Nephron progenitor cell (in vitro differentiated cells): Measurements from ENCODE around the gene MRPS6.
A peak's percentile ranks its signal among the peaks of the same experiment; 100 is the strongest.

ENCODE experiments used
- DNase-seq: peaks from one replicate; pipeline ENCODE4 v3.0.0; 2021
- H3K27ac Mint-ChIP-seq: 2 replicates; pipeline ENCODE4 v1.8.0; 2021; ENCODE audit warnings: mild to moderate bottlenecking, moderate library complexity, mixed read lengths
- H3K27me3 Mint-ChIP-seq: 2 replicates; pipeline ENCODE4 v1.8.0; 2021; ENCODE audit warnings: mild to moderate bottlenecking, low read depth, mixed read lengths; ENCODE audit not compliant: poor library complexity
- H3K36me3 Mint-ChIP-seq: 2 replicates; pipeline ENCODE4 v1.8.0; 2021; ENCODE audit warnings: low read depth, mixed read lengths
- H3K4me1 Mint-ChIP-seq: 2 replicates; pipeline ENCODE4 v1.8.0; 2021; ENCODE audit warnings: mixed read lengths
- H3K4me3 Mint-ChIP-seq: 2 replicates; pipeline ENCODE4 v1.8.0; 2021; ENCODE audit warnings: mild to moderate bottlenecking, moderate library complexity, mixed read lengths
- H3K9me3 Mint-ChIP-seq: 2 replicates; pipeline ENCODE4 v1.8.0; 2021; ENCODE audit warnings: mild to moderate bottlenecking, moderate library complexity, mixed read lengths
- TF ChIP-seq, protein P1 (sequence below): fragments of 200-600 bp; sonication (generic); IDR thresholded peaks from 2 replicates; pipeline ENCODE4 v1.5.0; 2021; ENCODE audit warnings: antibody characterized with exemption

MRPS6 gene

DNA sequence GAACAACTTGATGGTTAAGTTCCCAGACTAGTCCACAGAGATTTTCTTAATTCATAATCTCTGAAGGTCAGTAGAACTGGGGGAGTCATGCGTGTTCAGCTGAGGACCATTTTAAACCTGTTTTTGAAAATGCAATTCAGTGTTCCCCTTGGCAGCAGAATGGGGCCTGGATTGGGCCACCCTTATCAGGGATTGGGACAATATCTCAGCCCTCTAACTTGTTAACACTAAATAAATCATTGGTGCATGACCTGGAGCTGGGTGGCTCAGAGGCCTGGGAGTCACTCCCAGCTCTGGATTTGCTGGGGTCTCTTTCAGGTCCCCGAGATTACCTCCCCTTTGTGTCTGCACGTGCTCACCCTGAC is 55.3 kb downstream of the MRPS6 start:
- Mint-ChIP-seq H3K4me3 (peak overlapping the region; percentile 31), H3K9me3 (peaks cover 14% of the 10 kb centered on the region), H3K27ac (peak overlapping the region; percentile 99), H3K36me3 (peaks cover 66% of the 10 kb centered on the region), H3K27me3 (peaks cover 2% of the 10 kb centered on the region), H3K4me1 (peaks cover 63% of the 10 kb centered on the region)
- no peak for DNase-seq
- TF ChIP-seq, protein P1, sequence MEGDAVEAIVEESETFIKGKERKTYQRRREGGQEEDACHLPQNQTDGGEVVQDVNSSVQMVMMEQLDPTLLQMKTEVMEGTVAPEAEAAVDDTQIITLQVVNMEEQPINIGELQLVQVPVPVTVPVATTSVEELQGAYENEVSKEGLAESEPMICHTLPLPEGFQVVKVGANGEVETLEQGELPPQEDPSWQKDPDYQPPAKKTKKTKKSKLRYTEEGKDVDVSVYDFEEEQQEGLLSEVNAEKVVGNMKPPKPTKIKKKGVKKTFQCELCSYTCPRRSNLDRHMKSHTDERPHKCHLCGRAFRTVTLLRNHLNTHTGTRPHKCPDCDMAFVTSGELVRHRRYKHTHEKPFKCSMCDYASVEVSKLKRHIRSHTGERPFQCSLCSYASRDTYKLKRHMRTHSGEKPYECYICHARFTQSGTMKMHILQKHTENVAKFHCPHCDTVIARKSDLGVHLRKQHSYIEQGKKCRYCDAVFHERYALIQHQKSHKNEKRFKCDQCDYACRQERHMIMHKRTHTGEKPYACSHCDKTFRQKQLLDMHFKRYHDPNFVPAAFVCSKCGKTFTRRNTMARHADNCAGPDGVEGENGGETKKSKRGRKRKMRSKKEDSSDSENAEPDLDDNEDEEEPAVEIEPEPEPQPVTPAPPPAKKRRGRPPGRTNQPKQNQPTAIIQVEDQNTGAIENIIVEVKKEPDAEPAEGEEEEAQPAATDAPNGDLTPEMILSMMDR, result no peak

DNA sequence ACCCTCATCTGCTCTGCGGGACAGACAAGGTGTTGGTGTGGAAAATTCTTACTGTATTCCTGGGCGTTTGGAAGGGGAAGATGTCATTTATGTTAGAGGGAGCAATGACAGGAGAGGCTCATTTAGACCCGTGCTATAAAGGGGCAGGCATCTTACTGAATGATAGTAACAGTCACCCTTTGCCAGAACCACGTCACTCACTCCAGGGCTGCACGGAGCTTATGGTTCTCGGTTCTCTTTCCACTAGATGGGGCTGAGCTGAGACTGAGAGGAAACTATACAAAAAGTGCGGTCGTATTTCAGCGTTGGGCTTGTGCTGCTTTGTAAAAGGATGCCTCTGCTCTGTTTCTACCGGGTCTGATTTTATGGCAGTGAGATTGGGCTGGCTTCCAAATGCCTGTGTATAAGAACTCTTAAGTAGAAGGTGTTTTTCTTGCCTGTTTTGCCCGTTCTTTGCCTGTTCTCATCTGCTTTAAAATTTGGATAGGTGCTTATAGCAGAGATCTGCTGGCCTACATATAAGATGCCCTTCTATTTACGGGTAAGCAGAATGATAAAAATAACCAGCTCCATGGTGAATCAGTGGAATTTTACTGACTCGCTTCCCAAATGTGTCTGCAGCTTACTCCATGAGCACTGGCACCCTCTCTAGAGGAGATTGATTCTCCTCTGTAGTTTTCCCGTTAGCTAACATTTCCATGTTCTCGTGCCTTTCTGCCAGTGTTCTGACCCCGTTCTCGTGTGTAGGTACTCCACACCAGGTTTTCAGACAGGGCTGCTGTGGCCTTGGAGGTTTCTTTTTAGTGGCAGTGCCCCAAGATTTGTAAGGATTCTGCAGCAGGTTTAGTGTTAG is 55.9 kb downstream of the MRPS6 start:
- H3K4me1 Mint-ChIP-seq, result peaks cover 63% of the 10 kb centered on the region

DNA sequence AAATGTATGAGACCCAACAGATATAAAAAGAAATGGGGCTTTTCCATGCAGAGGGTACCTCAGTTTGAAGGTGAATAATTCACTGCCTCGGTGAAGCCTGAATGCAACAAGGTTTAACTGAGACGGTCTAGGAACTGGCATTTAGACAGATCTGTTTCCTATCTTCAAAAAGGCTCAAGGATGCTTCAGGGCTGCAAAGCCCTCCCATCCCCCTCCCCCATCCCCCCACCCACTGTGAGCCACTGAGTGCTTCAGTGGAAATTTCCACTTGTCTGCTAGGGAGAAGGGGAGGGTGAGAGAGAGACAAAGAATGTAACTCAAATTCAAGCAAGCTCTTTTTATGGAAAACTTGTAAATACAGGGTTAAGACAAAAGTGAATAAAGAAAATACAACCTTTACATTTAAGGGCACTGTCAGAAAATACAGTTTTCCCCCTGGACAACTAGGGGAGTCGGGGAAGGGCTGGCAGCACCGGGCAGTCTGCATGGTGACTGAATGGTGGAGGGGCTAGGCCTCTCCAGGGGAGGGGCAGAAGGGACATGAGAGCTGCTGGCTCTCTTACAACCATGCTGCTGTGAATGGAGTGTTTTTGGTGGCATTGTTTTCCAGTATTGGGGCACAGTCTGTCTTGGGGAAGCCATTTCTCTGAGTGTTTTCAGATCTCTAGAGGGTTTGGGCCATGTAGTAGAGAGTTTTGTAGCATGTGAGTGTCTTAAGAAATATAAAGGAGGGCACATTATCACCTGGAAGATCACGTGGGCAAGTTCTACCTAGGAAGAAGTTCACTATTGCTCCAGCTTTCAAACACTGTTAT is 56.7 kb downstream of the MRPS6 start:
- H3K4me1 Mint-ChIP-seq, result peaks cover 63% of the 10 kb centered on the region
- peak overlapping the region; percentile 99 for H3K27ac Mint-ChIP-seq
- H3K4me3 Mint-ChIP-seq, result peak overlapping the region; percentile 70
- TF ChIP-seq, protein P1, result no peak
- H3K9me3 Mint-ChIP-seq, result peaks cover 28% of the 10 kb centered on the region
- no peaks in the 10 kb centered on the region for H3K27me3 Mint-ChIP-seq
- peaks cover 66% of the 10 kb centered on the region for H3K36me3 Mint-ChIP-seq
- no peak for DNase-seq

More for the DNA sequence above, 55.9 kb downstream of the MRPS6 start:
- Mint-ChIP-seq H3K27me3 (no peaks in the 10 kb centered on the region), H3K4me3 (peak overlapping the region; percentile 70), H3K9me3 (peaks cover 19% of the 10 kb centered on the region), H3K36me3 (peaks cover 66% of the 10 kb centered on the region), H3K27ac (peak overlapping the region; percentile 99)
- peak; percentile 42 for DNase-seq
- TF ChIP-seq, protein P1, result no peak

DNA sequence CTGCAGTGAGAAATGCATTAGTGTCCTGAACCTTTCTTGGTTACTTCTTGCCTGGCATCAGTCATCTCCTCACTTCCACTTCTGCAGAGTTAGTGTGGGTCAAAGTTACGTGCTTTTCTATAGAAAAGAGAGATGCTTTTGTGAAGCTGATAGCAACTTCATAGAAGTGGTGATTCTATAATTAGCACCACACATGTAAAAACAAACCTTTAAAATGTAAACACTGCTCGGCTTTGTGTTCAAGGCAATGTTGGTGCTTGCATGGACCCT is 57.3 kb downstream of the MRPS6 start:
- DNase-seq, result no peak
- peaks cover 33% of the 10 kb centered on the region for H3K9me3 Mint-ChIP-seq
- peaks cover 63% of the 10 kb centered on the region for H3K4me1 Mint-ChIP-seq
- TF ChIP-seq, protein P1, result no peak
- peak overlapping the region; percentile 70 for H3K4me3 Mint-ChIP-seq
- peak overlapping the region; percentile 99 for H3K27ac Mint-ChIP-seq
- H3K27me3 Mint-ChIP-seq, result no peaks in the 10 kb centered on the region
- H3K36me3 Mint-ChIP-seq, result peaks cover 66% of the 10 kb centered on the region

DNA sequence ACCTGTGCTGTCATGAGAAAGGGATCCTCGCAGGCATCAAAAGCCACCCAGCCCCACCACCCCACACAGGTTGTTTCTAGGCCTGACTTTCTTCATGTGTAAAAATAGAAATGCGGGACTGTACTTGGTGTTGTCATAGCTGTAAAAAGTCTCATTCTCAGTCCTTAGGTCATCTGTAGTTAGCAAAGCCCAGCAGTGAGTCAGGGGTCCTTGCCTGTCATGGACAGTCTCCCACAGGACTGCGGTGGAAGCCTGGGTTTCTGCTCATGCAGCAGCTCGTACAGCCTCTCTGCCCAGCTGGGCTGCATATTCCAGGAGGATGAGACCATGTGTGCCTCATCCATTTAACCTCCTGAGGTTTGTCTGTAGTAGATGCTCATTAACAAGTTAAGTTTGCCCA is 58.2 kb downstream of the MRPS6 start:
- no peak for DNase-seq
- Mint-ChIP-seq H3K27ac (peak overlapping the region; percentile 49), H3K36me3 (peaks cover 67% of the 10 kb centered on the region), H3K4me1 (peaks cover 54% of the 10 kb centered on the region), H3K27me3 (no peaks in the 10 kb centered on the region), H3K4me3 (no peak overlapping the region), H3K9me3 (peaks cover 42% of the 10 kb centered on the region)
- TF ChIP-seq, protein P1, result no peak
